ENCODE data around the gene MAN1A1. TPM values are rescaled to one million over a fixed set of nuclear protein-coding genes. Genes with fewer than 3 reads are reported as not detected.
A peak's percentile ranks its signal among the peaks of the same experiment; 100 is the strongest.
"Not testable (repeated sequence)": the region's sequence is repeated elsewhere in the genome, so short reads cannot be mapped to it uniquely, and the experiment has no call there.

The MAN1A1 gene
- total RNA-seq, 1 experiment from 2014 or later = not detected

- in situ Hi-C loops (cut with HindIII; ENCODE audit: low sequenced_read_pairs); DNase-seq (ENCODE audit: low spot score): not testable (repeated sequence)
These were observed 180.2 kb downstream of the MAN1A1 start for GRCh38 chr6:119169355-119169754.

GRCh38 chr6:119166024-119166784 lies 183.4 kb downstream of the MAN1A1 start:
- no peak for DNase-seq (ENCODE audit: low spot score)
- in situ Hi-C loops (cut with HindIII; ENCODE audit: low sequenced_read_pairs) = no loop called here

GRCh38 chr6:119163006-119163405 lies 186.6 kb downstream of the MAN1A1 start:
- in situ Hi-C loops (cut with HindIII; ENCODE audit: low sequenced_read_pairs) = no loop called here
- DNase-seq (ENCODE audit: low spot score) = no peak

GRCh38 chr6:119162134-119162775 lies 187.3 kb downstream of the MAN1A1 start:
- in situ Hi-C loops (cut with HindIII; ENCODE audit: low sequenced_read_pairs) = no loop called here
- no peak for DNase-seq (ENCODE audit: low spot score)

- in situ Hi-C loops (cut with HindIII; ENCODE audit: low sequenced_read_pairs) = no loop called here
- DNase-seq (ENCODE audit: low spot score) = no peak
These were observed 188.1 kb downstream of the MAN1A1 start for GRCh38 chr6:119161438-119161837.

GRCh38 chr6:119160911-119161310 lies 188.7 kb downstream of the MAN1A1 start:
- DNase-seq (ENCODE audit: low spot score) = no peak
- in situ Hi-C loops (cut with HindIII; ENCODE audit: low sequenced_read_pairs) = no loop called here

- in situ Hi-C loops (cut with HindIII; ENCODE audit: low sequenced_read_pairs) = no loop called here
- no peak for DNase-seq (ENCODE audit: low spot score)
These were observed 191.3 kb downstream of the MAN1A1 start for GRCh38 chr6:119158057-119158848.

- in situ Hi-C loops (cut with HindIII; ENCODE audit: low sequenced_read_pairs) = no loop called here
- DNase-seq (ENCODE audit: low spot score) = no peak
These were observed 192.1 kb downstream of the MAN1A1 start for GRCh38 chr6:119157506-119157815.

GRCh38 chr6:119156757-119157505 lies 192.6 kb downstream of the MAN1A1 start:
- in situ Hi-C loops (cut with HindIII; ENCODE audit: low sequenced_read_pairs) = no loop called here
- DNase-seq (ENCODE audit: low spot score) = no peak

- DNase-seq (ENCODE audit: low spot score); in situ Hi-C loops (cut with HindIII; ENCODE audit: low sequenced_read_pairs): not testable (repeated sequence)
These were observed 193.5 kb downstream of the MAN1A1 start for GRCh38 chr6:119156082-119156481.

GRCh38 chr6:119152187-119152586 lies 197.4 kb downstream of the MAN1A1 start:
- in situ Hi-C loops (cut with HindIII; ENCODE audit: low sequenced_read_pairs) = no loop called here
- DNase-seq (ENCODE audit: low spot score) = no peak

- in situ Hi-C loops (cut with HindIII; ENCODE audit: low sequenced_read_pairs) = no loop called here
- no peak for DNase-seq (ENCODE audit: low spot score)
These were observed 200.6 kb downstream of the MAN1A1 start for GRCh38 chr6:119148825-119149525.

- in situ Hi-C loops (cut with HindIII; ENCODE audit: low sequenced_read_pairs) = no loop called here
- DNase-seq (ENCODE audit: low spot score) = peak; percentile 75
These were observed 201.3 kb downstream of the MAN1A1 start for GRCh38 chr6:119148098-119148824.

GRCh38 chr6:119147101-119148053 lies 202.2 kb downstream of the MAN1A1 start:
- in situ Hi-C loops (cut with HindIII; ENCODE audit: low sequenced_read_pairs) = no loop called here

GRCh38 chr6:119145111-119145510 lies 204.4 kb downstream of the MAN1A1 start:
- in situ Hi-C loops (cut with HindIII; ENCODE audit: low sequenced_read_pairs) = no loop called here

More at GRCh38 chr6:119147101-119148053, 202.2 kb downstream of the MAN1A1 start:
- no peak for DNase-seq (ENCODE audit: low spot score)

GRCh38 chr6:119142637-119143036 lies 206.9 kb downstream of the MAN1A1 start:
- DNase-seq (ENCODE audit: low spot score) = no peak
- in situ Hi-C loops (cut with HindIII; ENCODE audit: low sequenced_read_pairs) = no loop called here

More at GRCh38 chr6:119145111-119145510, 204.4 kb downstream of the MAN1A1 start:
- DNase-seq (ENCODE audit: low spot score) = no peak

- no peak for DNase-seq (ENCODE audit: low spot score)
- in situ Hi-C loops (cut with HindIII; ENCODE audit: low sequenced_read_pairs) = no loop called here
These were observed 207.5 kb downstream of the MAN1A1 start for GRCh38 chr6:119142041-119142440.
